ENCODE results near the gene RLBP1.
A peak's percentile ranks its signal among the peaks of the same experiment; 100 is the strongest.

Gene RLBP1

DNA sequence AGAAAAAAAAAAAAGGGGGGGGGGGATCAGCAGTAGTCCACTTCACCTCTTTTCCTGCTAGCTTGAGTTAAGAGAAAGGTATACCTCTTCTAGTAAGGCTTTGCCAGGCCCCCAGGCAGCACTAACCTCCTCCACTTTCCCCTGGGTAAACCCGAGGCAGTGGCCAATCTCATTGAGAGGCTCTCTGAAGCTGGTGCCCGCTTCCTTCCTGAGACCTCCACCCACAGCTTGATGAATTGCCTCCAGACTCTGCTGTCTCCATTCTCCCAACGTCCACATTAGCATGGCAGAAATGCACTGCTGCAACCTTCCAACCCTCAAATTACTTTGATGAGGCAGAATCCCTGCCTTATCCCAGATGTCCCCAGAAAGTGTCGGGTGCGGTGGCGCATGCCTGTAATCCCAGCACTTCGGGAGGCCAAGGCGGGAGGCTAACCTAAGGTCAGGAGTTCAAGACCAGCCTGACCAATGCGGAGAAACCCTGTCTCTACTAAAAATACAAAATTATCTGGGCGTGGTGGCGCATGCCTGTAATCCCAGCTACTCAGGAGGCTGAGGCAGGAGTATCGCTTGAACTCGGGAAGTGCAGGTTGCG is 15.3 kb downstream of the RLBP1 start:
- no peak for DNase-seq

DNA sequence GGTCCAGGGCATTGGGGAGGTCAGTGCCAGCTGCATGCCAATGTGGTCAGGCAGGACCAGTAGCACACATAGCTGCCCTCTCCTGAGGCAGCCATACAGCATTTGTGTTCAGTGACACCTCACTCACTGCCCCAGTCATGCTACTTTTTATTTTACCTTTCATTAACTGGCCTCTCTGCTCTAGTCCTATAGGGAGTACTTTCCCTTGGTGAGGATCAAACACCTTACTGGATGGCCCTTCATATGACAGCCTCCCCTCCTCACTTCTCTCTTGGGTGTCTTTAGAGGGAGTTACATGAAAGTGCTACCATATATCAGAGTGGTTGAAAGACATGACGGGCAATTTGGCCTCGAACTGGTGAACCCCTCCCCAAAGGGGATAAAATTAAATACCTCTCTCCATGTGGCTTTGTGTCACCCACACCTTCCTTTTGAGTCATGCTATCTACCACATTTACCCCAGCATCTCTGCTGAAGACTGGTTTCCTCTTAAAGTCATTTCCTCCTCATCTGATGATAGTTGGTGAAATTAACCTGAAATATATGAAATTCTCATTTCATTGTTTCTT is 17.6 kb downstream of the RLBP1 start:
- peak; percentile 47 for DNase-seq

GRCh38 chr15:89201465-89202005 is 19.8 kb downstream of the RLBP1 start:
- no peak for DNase-seq

GRCh38 chr15:89200182-89200581 is 21.2 kb downstream of the RLBP1 start:
- no peak for DNase-seq

GRCh38 chr15:89199746-89200145 is 21.6 kb downstream of the RLBP1 start:
- no peak for DNase-seq

- DNase-seq, result no peak
Measured at GRCh38 chr15:89198934-89199333, 22.4 kb downstream of the RLBP1 start.

- no peak for DNase-seq
Measured at GRCh38 chr15:89198196-89198595, 23.2 kb downstream of the RLBP1 start.

GRCh38 chr15:89197503-89197971 is 23.8 kb downstream of the RLBP1 start:
- DNase-seq, result peak; percentile 41

- peak; percentile 76 for DNase-seq
Measured at GRCh38 chr15:89196994-89197393, 24.4 kb downstream of the RLBP1 start.

DNA sequence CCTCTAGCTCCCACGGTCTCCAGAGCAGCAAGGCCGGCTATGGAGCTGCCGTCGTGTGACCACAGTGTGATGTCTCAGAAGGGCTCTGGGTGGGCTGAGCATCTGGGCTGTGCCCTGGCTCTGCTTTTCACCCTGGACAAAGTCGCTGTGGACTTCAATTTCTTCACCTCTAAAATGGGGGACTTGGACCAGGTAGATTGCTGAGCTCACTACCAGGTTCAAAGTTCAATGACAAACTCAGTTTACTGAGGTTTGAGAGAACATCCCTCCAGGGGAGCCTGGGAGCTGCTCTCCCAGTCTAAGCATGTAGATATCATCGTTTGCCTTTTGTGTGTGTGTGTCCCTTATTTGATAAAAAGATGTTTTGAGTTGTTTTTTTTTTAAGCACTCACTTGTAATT is 25.1 kb downstream of the RLBP1 start:
- no peak for DNase-seq

DNA sequence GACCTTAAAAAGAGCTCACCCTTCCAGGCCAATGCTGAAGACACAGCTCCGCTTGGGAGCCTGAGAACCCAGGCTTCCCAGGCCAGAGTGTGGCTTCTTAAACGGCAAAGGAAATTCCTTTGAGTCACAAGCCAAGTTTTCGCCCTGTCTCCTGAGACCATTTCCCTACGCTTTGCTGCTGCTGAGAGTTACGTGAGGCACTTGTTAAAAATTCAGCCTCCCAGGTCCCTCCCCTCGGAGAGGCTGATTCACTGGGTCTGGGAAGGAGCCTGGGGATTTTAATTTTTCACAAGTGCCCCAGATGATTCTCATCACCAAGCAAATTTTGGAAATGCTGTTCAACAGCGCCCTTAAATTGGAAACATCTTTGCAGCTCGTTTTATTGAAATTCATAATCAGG is 25.5 kb downstream of the RLBP1 start:
- no peak for DNase-seq

GRCh38 chr15:89194608-89195007 is 26.8 kb downstream of the RLBP1 start:
- DNase-seq, result no peak

- DNase-seq, result no peak
Measured at GRCh38 chr15:89192766-89193165, 28.6 kb downstream of the RLBP1 start.

- no peak for DNase-seq
Measured at GRCh38 chr15:89192136-89192535, 29.2 kb downstream of the RLBP1 start.

GRCh38 chr15:89187986-89188514 is 33.3 kb downstream of the RLBP1 start:
- DNase-seq, result no peak

DNA sequence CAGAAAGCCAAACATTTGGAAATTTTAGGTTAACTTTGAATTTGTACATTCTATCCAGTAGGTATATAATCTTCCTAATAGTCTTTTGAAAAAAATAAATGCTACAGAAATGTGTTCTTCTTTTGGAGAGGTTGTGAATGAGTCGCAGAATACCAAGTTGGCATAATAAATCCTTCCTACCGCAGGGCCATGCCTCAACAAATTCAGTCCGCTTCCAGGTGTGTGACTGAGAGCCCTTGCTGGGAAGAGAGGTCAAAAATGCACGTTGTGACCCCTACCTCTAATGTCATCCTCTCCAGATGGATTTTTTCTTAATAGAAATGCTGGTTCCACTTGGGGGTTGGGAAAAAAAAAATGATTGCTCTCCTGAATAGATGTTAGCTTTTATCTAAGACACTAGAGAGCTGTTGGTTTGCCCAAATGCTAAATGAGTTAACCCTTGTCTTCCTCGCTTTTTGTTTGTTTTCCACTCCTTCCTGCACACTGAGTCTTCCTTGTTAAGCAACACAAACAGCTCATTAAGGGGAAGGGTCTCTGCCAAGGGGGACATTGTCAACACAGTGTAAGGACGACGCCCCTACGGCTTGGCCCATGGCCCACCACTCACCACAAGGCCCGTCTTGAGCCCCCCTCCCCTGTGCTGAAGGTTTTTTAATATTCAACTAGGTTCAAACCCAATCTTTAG is 33.9 kb downstream of the RLBP1 start:
- no peak for DNase-seq

GRCh38 chr15:89186803-89187202 is 34.6 kb downstream of the RLBP1 start:
- DNase-seq, result no peak

- DNase-seq, result no peak
Measured at GRCh38 chr15:89184886-89185526, 36.4 kb downstream of the RLBP1 start.

GRCh38 chr15:89184357-89184756 is 37.0 kb downstream of the RLBP1 start:
- no peak for DNase-seq

- peak; percentile 74 for DNase-seq
Measured at GRCh38 chr15:89179966-89180875, 41.2 kb downstream of the RLBP1 start.

DNA sequence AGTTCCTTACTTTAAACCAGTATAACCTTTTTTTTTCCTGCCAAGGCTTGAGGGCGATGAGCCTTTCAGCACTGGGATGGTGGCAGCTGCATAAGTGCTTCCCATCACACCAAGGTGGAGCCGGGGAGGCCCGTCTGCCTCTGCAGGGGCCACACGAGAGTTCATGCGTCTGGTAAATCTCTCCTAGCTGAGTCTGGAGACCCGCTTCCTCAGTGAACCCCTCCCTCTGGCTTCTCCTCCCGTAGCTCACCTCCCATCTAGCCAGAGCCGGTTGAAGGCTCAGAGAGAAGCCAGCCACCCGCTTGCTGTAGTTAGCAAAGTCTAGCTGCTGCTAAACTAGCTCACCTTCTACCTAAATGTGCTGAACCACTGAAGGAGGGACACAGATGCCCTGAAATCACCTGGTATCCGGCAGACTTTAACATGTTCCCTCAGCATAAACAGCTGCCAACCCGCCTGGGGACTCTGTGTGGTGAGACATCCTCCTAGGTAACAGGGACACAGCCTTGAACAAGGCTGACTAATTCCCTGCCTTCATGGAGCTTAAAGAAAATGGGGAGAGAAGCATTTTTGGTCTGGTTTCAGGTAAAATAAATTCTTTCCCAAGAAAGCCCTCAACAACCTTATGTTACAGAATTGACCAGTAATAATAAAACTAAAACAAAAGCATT is 42.9 kb downstream of the RLBP1 start:
- DNase-seq, result no peak
